IMR-90 (cell line): Measurements from ENCODE around the gene KPNA3. TPM values are rescaled to one million over a fixed set of nuclear protein-coding genes. Genes with fewer than 3 reads are reported as not detected.
A peak's percentile ranks its signal among the peaks of the same experiment; 100 is the strongest.

Experiments used
- ATAC-seq: fragments of 200-7000 bp; cut with Tn5 transposase; 2 replicates; pipeline ENCODE4 v1.9.1; 2020; ENCODE audit warnings: low read depth, mild to moderate bottlenecking, moderate library complexity
- BruUV-seq: library from RNA; stranded (reverse); fragments of 400-500 nt; replicated peaks from 2 replicates; lab custom pipeline; 2021; lab: Mats Ljungman, UMichigan
- CTCF ChIA-PET: fragments of 300-600 bp; formaldehyde crosslinking; extraction: SDS; loops from one replicate; lab custom pipeline; 2021; ENCODE audit warnings: antibody characterized with exemption; lab: Yijun Ruan, JAX
- POLR2A ChIA-PET: fragments of 300-600 bp; sonication (Branson Sonifier 250); formaldehyde crosslinking; loops from one replicate; lab custom pipeline; 2022; ENCODE audit warnings: antibody characterized with exemption; ENCODE audit not compliant: unreplicated experiment; lab: Charles Lee
- DNase-seq: peaks from one replicate; pipeline ENCODE4 v3.0.0; 2013
- H2AFZ ChIP-seq: replicated peaks from 2 replicates; pipeline ENCODE3; 2013; ENCODE audit warnings: low read length, mild to moderate bottlenecking; ENCODE audit not compliant: poor library complexity
- H2AK5ac ChIP-seq: 2 replicates; pipeline ENCODE4 v1.6.1; 2013; ENCODE audit warnings: low read depth, low read length, inconsistent platforms
- H2AK9ac ChIP-seq: replicated peaks from 2 replicates; pipeline ENCODE3; 2013; ENCODE audit warnings: mild to moderate bottlenecking, low read depth, low read length, moderate library complexity; ENCODE audit not compliant: poor library complexity
- H2BK120ac ChIP-seq: 2 replicates; pipeline ENCODE4 v1.6.1; 2013; ENCODE audit warnings: low read depth, low read length, inconsistent platforms
- H2BK15ac ChIP-seq: 3 replicates; pipeline ENCODE4 v1.6.1; 2013; ENCODE audit warnings: low read depth, low read length, inconsistent platforms
- H2BK20ac ChIP-seq: 2 replicates; pipeline ENCODE4 v1.6.1; 2013; ENCODE audit warnings: low read depth, mild to moderate bottlenecking, inconsistent platforms, low read length, moderate library complexity
- H2BK5ac ChIP-seq: 2 replicates; pipeline ENCODE4 v1.6.1; 2013; ENCODE audit warnings: mild to moderate bottlenecking, low read depth, low read length, inconsistent platforms; ENCODE audit not compliant: poor library complexity, severe bottlenecking
- H3K14ac ChIP-seq: replicated peaks from 2 replicates; pipeline ENCODE4 v1.6.1; 2013; ENCODE audit warnings: low read depth, low read length, inconsistent platforms
- H3K18ac ChIP-seq: 2 replicates; pipeline ENCODE4 v1.6.1; 2013; ENCODE audit warnings: low read depth, low read length, control low read depth
- H3K23ac ChIP-seq: 2 replicates; pipeline ENCODE4 v1.6.1; 2013; ENCODE audit warnings: low read depth, low read length, inconsistent platforms
- H3K27ac ChIP-seq: 2 replicates; pipeline ENCODE4 v1.5.1; 2013; ENCODE audit warnings: mild to moderate bottlenecking, control low read depth, low read length; ENCODE audit not compliant: insufficient read depth
- H3K27me3 ChIP-seq: 2 replicates; pipeline ENCODE4 v1.6.1; 2013; ENCODE audit warnings: low read length; ENCODE audit not compliant: control insufficient read depth, insufficient read depth
- H3K36me3 ChIP-seq: 2 replicates; pipeline ENCODE4 v1.6.1; 2013; ENCODE audit warnings: low read length, mixed read lengths; ENCODE audit not compliant: control insufficient read depth, insufficient read depth
- H3K4ac ChIP-seq: 2 replicates; pipeline ENCODE4 v1.6.1; 2013; ENCODE audit warnings: low read depth, low read length, inconsistent platforms
- H3K4me1 ChIP-seq: 2 replicates; pipeline ENCODE4 v1.6.1; 2013; ENCODE audit warnings: low read length, mixed read lengths; ENCODE audit not compliant: control insufficient read depth, insufficient read depth
- H3K4me2 ChIP-seq: 2 replicates; pipeline ENCODE4 v1.6.1; 2013; ENCODE audit warnings: low read depth, mild to moderate bottlenecking, control low read depth, low read length, moderate library complexity
- H3K4me3 ChIP-seq: 2 replicates; pipeline ENCODE4 v1.5.1; 2013; ENCODE audit warnings: low read depth, mild to moderate bottlenecking, control low read depth, low read length, moderate library complexity; ENCODE audit not compliant: insufficient read depth
- H3K56ac ChIP-seq: 2 replicates; pipeline ENCODE4 v1.6.1; 2013; ENCODE audit warnings: low read length, inconsistent platforms; ENCODE audit not compliant: insufficient read depth; ENCODE audit errors: extremely low read depth
- H3K79me1 ChIP-seq, 2 experiments: 2 replicates each; pipeline ENCODE4 v1.6.1; 2013; ENCODE audit warnings: low read length in 2 of 2, inconsistent platforms in 1 of 2, low read depth in 1 of 2
- H3K9ac ChIP-seq: 2 replicates; pipeline ENCODE4 v1.6.1; 2013; ENCODE audit warnings: low read depth, low read length, control low read depth
- H3K9me1 ChIP-seq: 2 replicates; pipeline ENCODE4 v1.6.1; 2013; ENCODE audit warnings: low read length, inconsistent platforms; ENCODE audit not compliant: insufficient read depth
- H3K9me3 ChIP-seq: 2 replicates; pipeline ENCODE4 v1.6.1; 2013; ENCODE audit warnings: low read length; ENCODE audit not compliant: control insufficient read depth, insufficient read depth
- H4K20me1 ChIP-seq: 2 replicates; pipeline ENCODE4 v1.6.1; 2013; ENCODE audit warnings: low read length, inconsistent platforms; ENCODE audit not compliant: insufficient read depth
- H4K5ac ChIP-seq: 2 replicates; pipeline ENCODE4 v1.6.1; 2013; ENCODE audit warnings: mild to moderate bottlenecking, low read depth, low read length, control low read depth
- H4K8ac ChIP-seq, 2 experiments: 2 replicates each; pipeline ENCODE4 v1.6.1; 2013; ENCODE audit warnings: low read depth in 2 of 2, low read length in 2 of 2, control low read depth in 1 of 2, inconsistent platforms in 1 of 2
- H4K91ac ChIP-seq: 2 replicates; pipeline ENCODE4 v1.6.1; 2013; ENCODE audit warnings: low read depth, low read length, inconsistent platforms; ENCODE audit not compliant: insufficient read depth
- BHLHE40 ChIP-seq: fragments of 150-350 bp; IDR thresholded peaks from 2 replicates; pipeline ENCODE4 v1.6.1; 2016; ENCODE audit warnings: mild to moderate bottlenecking, low read depth, low read length
- CEBPB ChIP-seq: IDR thresholded peaks from 2 replicates; pipeline ENCODE4 v1.6.1; 2012; ENCODE audit warnings: low read depth, low read length, improper control_type of control experiment
- CHD1 ChIP-seq: IDR thresholded peaks from 2 replicates; pipeline ENCODE4 v1.6.1; 2012; ENCODE audit warnings: low read depth, low read length, improper control_type of control experiment
- FOS ChIP-seq: fragments of 150-350 bp; IDR thresholded peaks from 2 replicates; pipeline ENCODE4 v1.6.1; 2016; ENCODE audit warnings: low read depth, low read length
- MAFK ChIP-seq: IDR thresholded peaks from 2 replicates; pipeline ENCODE4 v1.6.1; 2012; ENCODE audit warnings: low read depth, low read length, improper control_type of control experiment
- MAZ ChIP-seq: IDR thresholded peaks from 2 replicates; pipeline ENCODE4 v1.6.1; 2012; ENCODE audit warnings: low read depth, mild to moderate bottlenecking, low read length, improper control_type of control experiment, moderate library complexity, borderline replicate concordance
- MXI1 ChIP-seq: IDR thresholded peaks from 2 replicates; pipeline ENCODE4 v1.6.1; 2012; ENCODE audit warnings: low read depth, mild to moderate bottlenecking, low read length, moderate library complexity, borderline replicate concordance
- NFE2L2 ChIP-seq: fragments of 150-350 bp; IDR thresholded peaks from 2 replicates; pipeline ENCODE4 v1.6.1; 2016; ENCODE audit warnings: low read depth, mild to moderate bottlenecking, low read length
- POLR2A ChIP-seq: IDR thresholded peaks from 2 replicates; pipeline ENCODE4 v1.6.1; 2012; ENCODE audit warnings: mild to moderate bottlenecking, low read depth, low read length
- RAD21 ChIP-seq: IDR thresholded peaks from 2 replicates; pipeline ENCODE4 v1.6.1; 2012; ENCODE audit warnings: low read length, improper control_type of control experiment
- RCOR1 ChIP-seq: IDR thresholded peaks from 2 replicates; pipeline ENCODE4 v1.6.1; 2012; ENCODE audit warnings: mild to moderate bottlenecking, low read length, improper control_type of control experiment; ENCODE audit not compliant: insufficient replicate concordance
- RFX5 ChIP-seq: IDR thresholded peaks from 2 replicates; pipeline ENCODE4 v1.8.0; 2012; ENCODE audit warnings: low read depth, mild to moderate bottlenecking, low read length, moderate library complexity
- SMC3 ChIP-seq: fragments of 150-350 bp; IDR thresholded peaks from 2 replicates; pipeline ENCODE4 v1.6.1; 2016; ENCODE audit warnings: low read depth, mild to moderate bottlenecking, antibody characterized with exemption, low read length, moderate library complexity
- whole genome bisulfite sequencing, 2 experiments: methylation state at CpG; one replicate each; pipeline versions ENCODE4 v1.1.5 to v1.1.7; 2013; ENCODE audit warnings: missing lambda C conversion rate in 2 of 2; ENCODE audit not compliant: insufficient read length in 1 of 2; ENCODE audit errors: extremely low coverage in 2 of 2; 5-methylcytosine and 5-hydroxymethylcytosine counted together
- dilution Hi-C: fragments of 300-500 bp; cut with HindIII; formaldehyde crosslinking; loops from one replicate; pipeline ENCODE4 v1.14.3; 2018; ENCODE audit warnings: low sequenced_read_pairs; ENCODE audit not compliant: unreplicated experiment
- in situ Hi-C: fragments of 300-500 bp; cut with MboI; formaldehyde crosslinking; loops from 3 replicates; pipeline ENCODE4 v1.14.3; 2019; ENCODE audit warnings: low sequenced_read_pairs, inconsistent platforms, mixed read lengths
- intact Hi-C: fragments of 100-400 bp; cut with micrococcal nuclease; formaldehyde crosslinking; loops from 2 replicates; pipeline ENCODE4 v1.10.0; 2022
- polyA plus RNA-seq, 3 experiments: library from polyadenylated mRNA; depleted of rRNA; stranded (reverse); fragments of >200 nt; gene quantifications; 2 replicates each; pipeline ENCODE4 v1.2.3, GENCODE V29; 2012; ENCODE audit warnings: low replicate concordance in 1 of 3
- total RNA-seq: library from RNA; depleted of rRNA; stranded (reverse); fragments of >200 nt; gene quantifications from 2 replicates; pipeline ENCODE4 v1.2.3, GENCODE V29; 2012
- TF ChIP-seq, protein P1 (sequence below): conservative IDR thresholded peaks from 2 replicates; pipeline ENCODE4 v1.5.1; 2012; ENCODE audit warnings: mild to moderate bottlenecking, low read depth, low read length, improper control_type of control experiment
- TF ChIP-seq, protein P2 (sequence below): fragments of 150-350 bp; IDR thresholded peaks from 2 replicates; pipeline ENCODE4 v1.6.1; 2016; ENCODE audit warnings: low read depth, mild to moderate bottlenecking, low read length, moderate library complexity, borderline replicate concordance
- TF ChIP-seq, protein P3 (sequence below): fragments of 150-350 bp; IDR thresholded peaks from 2 replicates; pipeline ENCODE4 v1.6.1; 2017; ENCODE audit warnings: mild to moderate bottlenecking, antibody characterized with exemption, low read length, low read depth

Gene KPNA3
- total and polyA plus RNA-seq, 2 of the 4 experiments (the other 2 are of a cell fraction), result 25.3 to 48.6 TPM

DNA sequence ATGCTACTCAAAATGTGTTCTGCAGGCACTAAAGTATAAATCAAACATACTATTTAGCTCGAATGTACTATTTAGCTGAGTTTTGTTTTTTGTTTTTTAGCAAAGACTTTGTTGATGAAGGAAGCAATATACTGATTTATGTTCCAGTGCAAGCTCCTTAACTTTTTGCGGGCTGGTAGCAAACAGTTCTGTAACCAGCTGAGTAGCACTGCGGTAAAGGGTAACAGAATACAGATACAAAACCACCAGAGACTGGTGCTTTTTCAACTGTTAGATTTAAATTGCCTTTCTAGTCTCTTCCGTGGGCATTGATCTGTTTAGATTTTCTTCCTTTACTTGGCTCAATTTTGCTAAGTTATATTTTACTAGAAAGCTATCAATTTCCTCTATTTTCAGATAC lies 39.0 kb upstream of the KPNA3 start:
- 80% methylated on average over 1 of the region's 4 CpGs; no CpG with 5 or more reads in 1 of the 2 experiments for WGBS, 2 experiments
- POLR2A ChIA-PET, result no interaction called here
- BruUV-seq, result no TSS peak

More for the DNA sequence above, 39.0 kb upstream of the KPNA3 start:
- Histone ChIP-seq H3K4me2 (no peak overlapping the region), H3K9me1 (peaks cover under 1% of the 10 kb centered on the region; the same call in 1 of the 2 replicates), H3K4me3 (no peak overlapping the region), H3K36me3 (no peaks in the 10 kb centered on the region), H3K56ac (no peak overlapping the region), H3K79me1 (no peaks in the 10 kb centered on the region), H4K20me1 (no peaks in the 10 kb centered on the region), H2BK5ac (no peak overlapping the region), H3K27me3 (peaks cover 1% of the 10 kb centered on the region), H3K27ac (no peak overlapping the region), H4K5ac (no peak overlapping the region), H2BK15ac (no peak overlapping the region), H3K4me1 (peaks cover under 1% of the 10 kb centered on the region), H3K18ac (no peak overlapping the region), H3K14ac (no peak overlapping the region), H3K9me3 (no peaks in the 10 kb centered on the region; the same call in 1 of the 2 replicates), H3K4ac (no peak overlapping the region), H2BK120ac (no peak overlapping the region), H3K9ac (no peak overlapping the region), H2AK5ac (no peak overlapping the region), H2BK20ac (no peak overlapping the region), H4K91ac (no peak overlapping the region), H2AFZ (no peak overlapping the region), H4K8ac (no peak overlapping the region), H3K23ac (0 out of 2 replicates have a peak overlapping the region, but pooled peaks have one; percentile 28), H2AK9ac (no peak overlapping the region)
- dilution Hi-C loops (no loop called here), intact Hi-C loops (no loop called here), in situ Hi-C loops (no loop called here)
- no peak for TF ChIP-seq RFX5
- no peak for TF ChIP-seq MAZ
- TF ChIP-seq BHLHE40, result no peak
- TF ChIP-seq CHD1, result no peak
- TF ChIP-seq, protein P1, sequence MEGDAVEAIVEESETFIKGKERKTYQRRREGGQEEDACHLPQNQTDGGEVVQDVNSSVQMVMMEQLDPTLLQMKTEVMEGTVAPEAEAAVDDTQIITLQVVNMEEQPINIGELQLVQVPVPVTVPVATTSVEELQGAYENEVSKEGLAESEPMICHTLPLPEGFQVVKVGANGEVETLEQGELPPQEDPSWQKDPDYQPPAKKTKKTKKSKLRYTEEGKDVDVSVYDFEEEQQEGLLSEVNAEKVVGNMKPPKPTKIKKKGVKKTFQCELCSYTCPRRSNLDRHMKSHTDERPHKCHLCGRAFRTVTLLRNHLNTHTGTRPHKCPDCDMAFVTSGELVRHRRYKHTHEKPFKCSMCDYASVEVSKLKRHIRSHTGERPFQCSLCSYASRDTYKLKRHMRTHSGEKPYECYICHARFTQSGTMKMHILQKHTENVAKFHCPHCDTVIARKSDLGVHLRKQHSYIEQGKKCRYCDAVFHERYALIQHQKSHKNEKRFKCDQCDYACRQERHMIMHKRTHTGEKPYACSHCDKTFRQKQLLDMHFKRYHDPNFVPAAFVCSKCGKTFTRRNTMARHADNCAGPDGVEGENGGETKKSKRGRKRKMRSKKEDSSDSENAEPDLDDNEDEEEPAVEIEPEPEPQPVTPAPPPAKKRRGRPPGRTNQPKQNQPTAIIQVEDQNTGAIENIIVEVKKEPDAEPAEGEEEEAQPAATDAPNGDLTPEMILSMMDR, result no peak
- TF ChIP-seq NFE2L2, result no peak
- TF ChIP-seq POLR2A, result no peak
- no peak for TF ChIP-seq FOS
- no peak for TF ChIP-seq RCOR1
- no peak for TF ChIP-seq CEBPB
- TF ChIP-seq, protein P2, sequence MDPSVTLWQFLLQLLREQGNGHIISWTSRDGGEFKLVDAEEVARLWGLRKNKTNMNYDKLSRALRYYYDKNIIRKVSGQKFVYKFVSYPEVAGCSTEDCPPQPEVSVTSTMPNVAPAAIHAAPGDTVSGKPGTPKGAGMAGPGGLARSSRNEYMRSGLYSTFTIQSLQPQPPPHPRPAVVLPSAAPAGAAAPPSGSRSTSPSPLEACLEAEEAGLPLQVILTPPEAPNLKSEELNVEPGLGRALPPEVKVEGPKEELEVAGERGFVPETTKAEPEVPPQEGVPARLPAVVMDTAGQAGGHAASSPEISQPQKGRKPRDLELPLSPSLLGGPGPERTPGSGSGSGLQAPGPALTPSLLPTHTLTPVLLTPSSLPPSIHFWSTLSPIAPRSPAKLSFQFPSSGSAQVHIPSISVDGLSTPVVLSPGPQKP, result no peak
- TF ChIP-seq SMC3, result no peak
- no peak for TF ChIP-seq MXI1
- TF ChIP-seq, protein P3, sequence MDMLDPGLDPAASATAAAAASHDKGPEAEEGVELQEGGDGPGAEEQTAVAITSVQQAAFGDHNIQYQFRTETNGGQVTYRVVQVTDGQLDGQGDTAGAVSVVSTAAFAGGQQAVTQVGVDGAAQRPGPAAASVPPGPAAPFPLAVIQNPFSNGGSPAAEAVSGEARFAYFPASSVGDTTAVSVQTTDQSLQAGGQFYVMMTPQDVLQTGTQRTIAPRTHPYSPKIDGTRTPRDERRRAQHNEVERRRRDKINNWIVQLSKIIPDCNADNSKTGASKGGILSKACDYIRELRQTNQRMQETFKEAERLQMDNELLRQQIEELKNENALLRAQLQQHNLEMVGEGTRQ, result no peak
- TF ChIP-seq RAD21, result no peak
- TF ChIP-seq MAFK, result no peak
- DNase-seq, result no peak
- no peak for ATAC-seq
- CTCF ChIA-PET, result interaction anchor here (0.6 to 0.8 kb wide), 2 partner anchors 35 to 340 kb away, joined by 3 read pairs; no protein-coding TSS in a partner anchor
